HepG2 (cell line): ENCODE measurements around the gene C6orf136. TPM values are rescaled to one million over a fixed set of nuclear protein-coding genes. Genes with fewer than 3 reads are reported as not detected.
A peak's percentile ranks its signal among the peaks of the same experiment; 100 is the strongest.

Experiments
- ATF5 ChIP-seq: sonication (generic); formaldehyde crosslinking; IDR thresholded peaks from 2 replicates; pipeline ENCODE4 v1.4.0; 2020; ENCODE audit warnings: mild to moderate bottlenecking, low read depth, missing genetic modification reagents
- CC2D1A ChIP-seq: sonication (generic); formaldehyde crosslinking; IDR thresholded peaks from 2 replicates; pipeline ENCODE4 v1.8.1; 2023; ENCODE audit warnings: mild to moderate bottlenecking, missing genetic modification reagents
- ELF3 ChIP-seq: IDR thresholded peaks from 2 replicates; pipeline ENCODE4 v1.6.1; 2016; ENCODE audit warnings: missing genetic modification reagents, missing compliant biosample characterization
- EP300 ChIP-seq, 3 experiments: sonication (generic) in 1 of 3; formaldehyde crosslinking in 1 of 3; IDR thresholded peaks; 2 replicates each; pipeline versions ENCODE4 v1.5.1 to v1.6.1; 2011 to 2020; ENCODE audit warnings: low read depth in 2 of 3, low read length in 2 of 3, borderline replicate concordance in 1 of 3, improper control_type of control experiment in 1 of 3, mild to moderate bottlenecking in 1 of 3, missing genetic modification reagents in 1 of 3, moderate library complexity in 1 of 3
- FLYWCH1 ChIP-seq: sonication (generic); formaldehyde crosslinking; IDR thresholded peaks from 2 replicates; pipeline ENCODE4 v1.8.1; 2023; ENCODE audit warnings: mild to moderate bottlenecking, missing genetic modification reagents
- KAT2B ChIP-seq: fragments of 150-350 bp; IDR thresholded peaks from 2 replicates; pipeline ENCODE4 v1.6.1; 2014; ENCODE audit warnings: low read depth, low read length, borderline replicate concordance
- MAF1 ChIP-seq: sonication (generic); formaldehyde crosslinking; IDR thresholded peaks from 2 replicates; pipeline ENCODE4 v1.5.0; 2020; ENCODE audit warnings: missing genetic modification reagents, borderline replicate concordance
- MYNN ChIP-seq: sonication (generic); formaldehyde crosslinking; IDR thresholded peaks from 2 replicates; pipeline ENCODE4 v1.4.0; 2020; ENCODE audit warnings: mild to moderate bottlenecking, low read depth, missing genetic modification reagents
- NR1H2 ChIP-seq: sonication (generic); formaldehyde crosslinking; IDR thresholded peaks from 2 replicates; pipeline ENCODE4 v1.8.1; 2022; ENCODE audit warnings: low read depth, missing genetic modification reagents, borderline replicate concordance
- PHF8 ChIP-seq: sonication (generic); formaldehyde crosslinking; IDR thresholded peaks from 2 replicates; pipeline ENCODE4 v1.5.0; 2020; ENCODE audit warnings: missing genetic modification reagents
- POLR2A ChIP-seq, 2 experiments: IDR thresholded peaks; 2 replicates each; pipeline ENCODE4 v1.6.1; 2011; ENCODE audit warnings: low read depth in 2 of 2, low read length in 2 of 2, mild to moderate bottlenecking in 1 of 2, moderate library complexity in 1 of 2; ENCODE audit not compliant: insufficient read depth in 1 of 2
- SIX1 ChIP-seq: sonication (generic); formaldehyde crosslinking; IDR thresholded peaks from 2 replicates; pipeline ENCODE4 v1.4.0; 2020; ENCODE audit warnings: missing genetic modification reagents, borderline replicate concordance
- SNAI1 ChIP-seq: sonication (generic); formaldehyde crosslinking; IDR thresholded peaks from 2 replicates; pipeline ENCODE4 v1.5.0; 2020; ENCODE audit warnings: mild to moderate bottlenecking, missing genetic modification reagents, borderline replicate concordance
- TEAD2 ChIP-seq: sonication (generic); formaldehyde crosslinking; IDR thresholded peaks from 2 replicates; pipeline ENCODE4 v1.9.0; 2021; ENCODE audit warnings: missing genetic modification reagents
- U2AF1 ChIP-seq: fragments of 200-400 bp; formaldehyde crosslinking; optimal IDR thresholded peaks from 2 replicates; pipeline ENCODE3; 2017; ENCODE audit warnings: mild to moderate bottlenecking, low read depth, low read length
- YY1 ChIP-seq: IDR thresholded peaks from 2 replicates; pipeline ENCODE4 v1.6.1; 2011; ENCODE audit warnings: low read length, low read depth, moderate library complexity, mild to moderate bottlenecking; ENCODE audit not compliant: insufficient read depth, insufficient replicate concordance
- ZKSCAN5 ChIP-seq: sonication (generic); formaldehyde crosslinking; IDR thresholded peaks from 2 replicates; pipeline ENCODE4 v1.5.1; 2020; ENCODE audit warnings: mild to moderate bottlenecking, missing genetic modification reagents
- ZNF121 ChIP-seq: sonication (generic); formaldehyde crosslinking; IDR thresholded peaks from 2 replicates; pipeline ENCODE4 v1.5.0; 2020; ENCODE audit warnings: mild to moderate bottlenecking, missing genetic modification reagents
- ZNF18 ChIP-seq: sonication (generic); formaldehyde crosslinking; IDR thresholded peaks from 2 replicates; pipeline ENCODE4 v1.8.0; 2022; ENCODE audit warnings: mild to moderate bottlenecking, missing genetic modification reagents; ENCODE audit not compliant: insufficient replicate concordance
- ZNF253 ChIP-seq: sonication (generic); formaldehyde crosslinking; IDR thresholded peaks from 2 replicates; pipeline ENCODE4 v1.8.0; 2022; ENCODE audit warnings: mild to moderate bottlenecking, missing genetic modification reagents, borderline replicate concordance
- ZNF333 ChIP-seq: sonication (generic); formaldehyde crosslinking; IDR thresholded peaks from 2 replicates; pipeline ENCODE4 v1.4.0; 2020; ENCODE audit warnings: mild to moderate bottlenecking, missing genetic modification reagents, borderline replicate concordance
- ZNF335 ChIP-seq: sonication (generic); formaldehyde crosslinking; IDR thresholded peaks from 2 replicates; pipeline ENCODE4 v1.4.0; 2020; ENCODE audit warnings: missing genetic modification reagents
- ZNF839 ChIP-seq: sonication (generic); formaldehyde crosslinking; IDR thresholded peaks from 2 replicates; pipeline ENCODE4 v1.4.0; 2020; ENCODE audit warnings: missing genetic modification reagents, mild to moderate bottlenecking, borderline replicate concordance
- polyA plus RNA-seq, 8 experiments: library from polyadenylated mRNA; depleted of rRNA in 3 of 8; stranded (reverse) in 7 of 8; unstranded in 1 of 8; fragments of >200 nt; fragmentation: Illumina TruSeq in 4 of 8; extraction: Trizol in 4 of 8; gene quantifications; 2 replicates each; pipeline versions ENCODE4 v1.2.1 to v1.2.3, GENCODE V29; 2011 to 2016; ENCODE audit warnings: low read depth in 4 of 8, missing spikeins in 1 of 8, mixed read lengths in 1 of 8; ENCODE audit not compliant: insufficient read depth in 1 of 8
- total RNA-seq, 5 experiments: library from RNA; depleted of rRNA; stranded (reverse); fragments of >200 nt; fragmentation: Illumina TruSeq; extraction: Trizol; gene quantifications; 2 replicates each; pipeline ENCODE4 v1.2.3, GENCODE V29; 2016; ENCODE audit warnings: low read depth in 1 of 5
- TF ChIP-seq, protein P1 (sequence below): sonication (generic); formaldehyde crosslinking; IDR thresholded peaks from 2 replicates; pipeline ENCODE4 v1.4.0; 2020; ENCODE audit warnings: low read depth, mild to moderate bottlenecking, missing genetic modification reagents

The C6orf136 gene
- total and polyA plus RNA-seq, 2 of the 13 experiments (the other 11 are each of a cell fraction or from before 2014, with no cell fraction given), result 12.0 to 26.2 TPM

DNA sequence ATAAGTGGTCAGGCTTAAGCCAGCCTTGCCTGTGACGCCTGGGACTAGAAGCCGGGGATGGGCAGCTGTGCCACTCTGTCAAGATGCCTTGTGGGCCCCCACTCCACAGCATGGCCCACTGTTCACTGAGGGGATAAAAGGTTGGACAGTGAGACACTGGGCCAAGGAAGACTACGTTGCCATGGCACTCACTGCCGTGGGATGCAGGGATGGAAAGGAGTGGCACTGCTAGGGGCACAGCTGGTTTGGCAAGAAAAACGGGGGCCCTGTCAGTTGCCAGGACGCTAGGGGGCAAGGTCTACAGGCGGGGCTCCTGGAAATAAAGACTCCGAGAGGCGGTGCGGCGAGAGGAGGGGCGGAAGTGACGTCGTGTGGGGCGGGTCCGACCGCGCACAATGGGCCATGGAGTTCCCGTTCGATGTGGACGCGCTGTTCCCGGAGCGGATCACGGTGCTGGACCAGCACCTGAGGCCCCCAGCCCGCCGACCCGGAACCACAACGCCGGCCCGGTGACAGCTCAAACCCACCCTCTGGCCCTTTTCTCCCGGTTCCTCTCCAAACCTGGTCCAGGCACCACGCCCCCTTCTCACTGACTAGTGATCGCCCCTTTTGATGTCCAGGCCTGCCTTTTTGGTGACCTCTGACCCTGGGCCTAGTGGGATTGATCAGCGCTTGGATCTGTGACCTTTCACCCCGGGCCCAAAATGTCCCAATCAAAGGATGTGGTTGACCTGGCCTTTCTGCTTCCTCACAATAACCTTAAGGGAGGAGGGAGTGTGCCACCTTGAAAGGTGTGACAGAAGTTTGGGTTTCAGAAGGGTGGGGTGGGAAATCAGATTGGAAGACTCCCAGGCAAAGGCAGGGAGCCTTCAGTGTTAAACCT lies 20.2 kb upstream of the C6orf136 start, which contains the start of gene ATAT1 (continued):
- TF ChIP-seq FLYWCH1 (no peak), YY1 (peak; percentile 71), PHF8 (CRISPR knock-in tag) (peak; percentile 94), ZNF335 (CRISPR knock-in tag) (peak; percentile 79), POLR2A (IDR thresholded peaks at IDR 0.05; ENCODE audit: insufficient read depth in 1 of 2, low read depth in 2 of 2, low read length in 2 of 2) (peak; percentile 88 to 97), SNAI1 (CRISPR knock-in tag) (peak; percentile 89), ZNF333 (CRISPR knock-in tag) (0 out of 2 replicates have a peak, but pooled peaks have one; percentile 76), MAF1 (CRISPR knock-in tag) (peak; percentile 93), ZNF121 (CRISPR knock-in tag) (no peak), NR1H2 (CRISPR knock-in tag) (no peak; the same call in 1 of the 2 replicates), ZNF18 (CRISPR knock-in tag) (peak; percentile 72), EP300 (IDR thresholded peaks at IDR 0.05; ENCODE audit: low read depth in 2 of 2, low read length in 2 of 2) (peak in 1 of 2 experiments; percentile 36; a peak in 2 of 4 replicates), EP300 (CRISPR knock-in tag; IDR thresholded peaks at IDR 0.05; ENCODE audit: borderline replicate concordance) (no peak; the same call in 1 of the 2 replicates), SIX1 (no peak; the same call in 1 of the 2 replicates), ATF5 (CRISPR knock-in tag) (no peak; the same call in 1 of the 2 replicates), TEAD2 (CRISPR knock-in tag) (no peak), ZNF253 (peak; percentile 24; the same call in 1 of the 2 replicates), ELF3 (CRISPR knock-in tag) (peak; percentile 82), MYNN (CRISPR knock-in tag) (no peak), ZKSCAN5 (CRISPR knock-in tag) (peak; percentile 34; the same call in 1 of the 2 replicates), U2AF1 (peak; percentile 42), CC2D1A (CRISPR knock-in tag) (no peak), KAT2B (no peak), ZNF839 (CRISPR knock-in tag) (peak; percentile 99)
- TF ChIP-seq, protein P1, sequence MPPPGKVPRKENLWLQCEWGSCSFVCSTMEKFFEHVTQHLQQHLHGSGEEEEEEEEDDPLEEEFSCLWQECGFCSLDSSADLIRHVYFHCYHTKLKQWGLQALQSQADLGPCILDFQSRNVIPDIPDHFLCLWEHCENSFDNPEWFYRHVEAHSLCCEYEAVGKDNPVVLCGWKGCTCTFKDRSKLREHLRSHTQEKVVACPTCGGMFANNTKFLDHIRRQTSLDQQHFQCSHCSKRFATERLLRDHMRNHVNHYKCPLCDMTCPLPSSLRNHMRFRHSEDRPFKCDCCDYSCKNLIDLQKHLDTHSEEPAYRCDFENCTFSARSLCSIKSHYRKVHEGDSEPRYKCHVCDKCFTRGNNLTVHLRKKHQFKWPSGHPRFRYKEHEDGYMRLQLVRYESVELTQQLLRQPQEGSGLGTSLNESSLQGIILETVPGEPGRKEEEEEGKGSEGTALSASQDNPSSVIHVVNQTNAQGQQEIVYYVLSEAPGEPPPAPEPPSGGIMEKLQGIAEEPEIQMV, result peak; percentile 77; the same call in 1 of the 2 replicates
